H1 (cell line): Measurements from ENCODE around the gene TRIM45. TPM values are rescaled to one million over a fixed set of nuclear protein-coding genes. Genes with fewer than 3 reads are reported as not detected.

Source experiments
- CTCF ChIA-PET: fragments of 300-600 bp; sonication (Branson Sonifier 250); formaldehyde crosslinking; loops from one replicate; lab custom pipeline; 2021; ENCODE audit not compliant: partially characterized antibody; lab: Charles Lee
- POLR2A ChIA-PET: fragments of 300-600 bp; sonication (Branson Sonifier 250); formaldehyde crosslinking; loops from one replicate; lab custom pipeline; 2021; ENCODE audit warnings: inconsistent platforms; ENCODE audit not compliant: partially characterized antibody; lab: Charles Lee
- DNase-seq, 2 experiments: peaks; one replicate each; pipeline versions ENCODE4 v3.0.0 to v3.0.0-alpha.2; 2010 to 2022; ENCODE audit warnings: low spot score in 2 of 2, low read depth in 1 of 2, mixed read lengths in 1 of 2
- FAIRE-seq: peaks from 2 replicates; lab custom pipeline; 2011; peaks lifted over from hg19 to GRCh38; lab: Jason Lieb, UNC
- H2AFZ ChIP-seq: 2 replicates; pipeline ENCODE4 v1.8.1; 2012; ENCODE audit warnings: low read length, inconsistent platforms
- H2AK5ac ChIP-seq: 2 replicates; pipeline ENCODE4 v1.6.1; 2013; ENCODE audit warnings: low read depth, low read length
- H2BK120ac ChIP-seq: replicated peaks from 2 replicates; pipeline ENCODE3; 2013; ENCODE audit warnings: low read depth, low read length, inconsistent platforms
- H2BK12ac ChIP-seq: 2 replicates; pipeline ENCODE4 v1.6.1; 2013; ENCODE audit warnings: low read depth, low read length
- H2BK15ac ChIP-seq: 2 replicates; pipeline ENCODE4 v1.6.1; 2013; ENCODE audit warnings: low read length
- H2BK20ac ChIP-seq: 2 replicates; pipeline ENCODE4 v1.6.1; 2013; ENCODE audit warnings: low read length
- H2BK5ac ChIP-seq: 2 replicates; pipeline ENCODE4 v1.6.1; 2013; ENCODE audit warnings: low read depth, low read length
- H3K14ac ChIP-seq: 2 replicates; pipeline ENCODE4 v1.6.1; 2013; ENCODE audit warnings: inconsistent platforms; ENCODE audit not compliant: insufficient read length
- H3K18ac ChIP-seq: 2 replicates; pipeline ENCODE4 v1.6.1; 2013; ENCODE audit warnings: low read length; ENCODE audit errors: extremely low read depth
- H3K23ac ChIP-seq: 2 replicates; pipeline ENCODE4 v1.6.1; 2013; ENCODE audit warnings: inconsistent platforms; ENCODE audit not compliant: insufficient read length
- H3K23me2 ChIP-seq: 2 replicates; pipeline ENCODE4 v1.6.1; 2013; ENCODE audit warnings: low read depth, low read length
- H3K27ac ChIP-seq: 2 replicates; pipeline ENCODE4 v1.6.1; 2011; ENCODE audit warnings: low read depth, low read length, inconsistent platforms
- H3K27me3 ChIP-seq, 4 experiments: replicated peaks in 1 of 4; 1 replicate in 1 of 4; 2 replicates in 3 of 4; pipeline versions ENCODE4 v1.6.1 to v1.8.1; 2011 to 2013; ENCODE audit warnings: low read length in 3 of 4, mild to moderate bottlenecking in 3 of 4, inconsistent platforms in 2 of 4, mixed read lengths in 2 of 4, moderate library complexity in 1 of 4; ENCODE audit not compliant: control insufficient read depth in 3 of 4, insufficient read depth in 3 of 4; ENCODE audit errors: extremely low read depth in 1 of 4
- H3K36me3 ChIP-seq, 4 experiments: 2 replicates each; pipeline versions ENCODE4 v1.6.1 to v1.8.1; 2011 to 2013; ENCODE audit warnings: mild to moderate bottlenecking in 4 of 4, low read length in 3 of 4, moderate library complexity in 2 of 4, control low read depth in 1 of 4, inconsistent platforms in 1 of 4; ENCODE audit not compliant: insufficient read depth in 4 of 4, control insufficient read depth in 2 of 4
- H3K4ac ChIP-seq: replicated peaks from 2 replicates; pipeline ENCODE3; 2013; ENCODE audit warnings: low read length, low read depth, mixed read lengths, inconsistent platforms; ENCODE audit not compliant: insufficient read length
- H3K4me1 ChIP-seq, 4 experiments: replicated peaks in 1 of 4; 1 replicate in 1 of 4; 2 replicates in 3 of 4; pipeline versions ENCODE4 v1.6.1 to v1.8.1; 2011 to 2013; ENCODE audit warnings: low read length in 3 of 4, inconsistent platforms in 2 of 4, mixed read lengths in 1 of 4; ENCODE audit not compliant: insufficient read depth in 4 of 4, control insufficient read depth in 3 of 4
- H3K4me2 ChIP-seq, 2 experiments: 2 replicates each; pipeline versions ENCODE4 v1.6.1 to v1.8.1; 2011 to 2013; ENCODE audit warnings: low read depth in 2 of 2, low read length in 2 of 2, control low read depth in 1 of 2, inconsistent platforms in 1 of 2, mild to moderate bottlenecking in 1 of 2; ENCODE audit not compliant: insufficient read depth in 1 of 2
- H3K4me3 ChIP-seq, 4 experiments: fragments of 200-600, 300-600 bp in 1 of 4; sonication (generic), shearing (Covaris generic), sonication (Bioruptor Twin) in 1 of 4; 2 replicates each; pipeline versions ENCODE4 v1.5.1 to v1.8.1; 2011 to 2016; ENCODE audit warnings: low read length in 4 of 4, low read depth in 3 of 4, control low read depth in 2 of 4, inconsistent platforms in 2 of 4, mild to moderate bottlenecking in 2 of 4, mixed read lengths in 1 of 4, moderate library complexity in 1 of 4; ENCODE audit not compliant: insufficient read depth in 2 of 4; ENCODE audit errors: extremely low read depth in 1 of 4
- H3K56ac ChIP-seq: replicated peaks from 2 replicates; pipeline ENCODE3; 2013; ENCODE audit warnings: low read depth, mild to moderate bottlenecking, mixed read lengths, low read length, inconsistent platforms; ENCODE audit not compliant: insufficient read length
- H3K79me1 ChIP-seq: 2 replicates; pipeline ENCODE4 v1.6.1; 2013; ENCODE audit warnings: low read depth, low read length, control low read depth
- H3K79me2 ChIP-seq, 2 experiments: 2 replicates each; pipeline versions ENCODE4 v1.6.1 to v1.8.1; 2012 to 2013; ENCODE audit warnings: low read length in 2 of 2, mild to moderate bottlenecking in 2 of 2, inconsistent platforms in 1 of 2; ENCODE audit not compliant: insufficient read depth in 2 of 2, control insufficient read depth in 1 of 2
- H3K9ac ChIP-seq, 4 experiments: replicated peaks in 1 of 4; 1 replicate in 1 of 4; 2 replicates in 3 of 4; pipeline versions ENCODE4 v1.6.1 to v1.8.1; 2011 to 2013; ENCODE audit warnings: low read depth in 3 of 4, low read length in 3 of 4, control low read depth in 2 of 4, mild to moderate bottlenecking in 2 of 4, moderate library complexity in 2 of 4, inconsistent platforms in 1 of 4; ENCODE audit errors: extremely low read depth in 1 of 4
- H3K9me3 ChIP-seq, 2 experiments: 2 replicates each; pipeline versions ENCODE4 v1.6.1 to v1.8.1; 2012 to 2013; ENCODE audit warnings: mild to moderate bottlenecking in 2 of 2, moderate library complexity in 2 of 2, control low read depth in 1 of 2, inconsistent platforms in 1 of 2, low read depth in 1 of 2, low read length in 1 of 2, mixed read lengths in 1 of 2; ENCODE audit not compliant: insufficient read depth in 2 of 2
- H4K20me1 ChIP-seq, 2 experiments: replicated peaks in 1 of 2; 2 replicates each; pipeline versions ENCODE3 to v1.8.1; 2011 to 2013; ENCODE audit warnings: inconsistent platforms in 2 of 2, low read length in 2 of 2, mild to moderate bottlenecking in 1 of 2; ENCODE audit not compliant: insufficient read depth in 2 of 2, control insufficient read depth in 1 of 2
- H4K5ac ChIP-seq: 2 replicates; pipeline ENCODE4 v1.6.1; 2013; ENCODE audit warnings: low read length, low read depth, mixed read lengths, inconsistent platforms; ENCODE audit not compliant: insufficient read length
- H4K8ac ChIP-seq: 2 replicates; pipeline ENCODE4 v1.8.0; 2013; ENCODE audit warnings: mild to moderate bottlenecking, moderate library complexity, low read length, inconsistent platforms; ENCODE audit not compliant: insufficient read depth; ENCODE audit errors: extremely low read depth
- H4K91ac ChIP-seq: replicated peaks from 2 replicates; pipeline ENCODE3; 2013; ENCODE audit warnings: low read length, mixed read lengths, inconsistent platforms; ENCODE audit not compliant: insufficient read length
- CTBP2 ChIP-seq: IDR thresholded peaks from 2 replicates; pipeline ENCODE4 v1.7.0; 2011; ENCODE audit warnings: borderline replicate concordance, mild to moderate bottlenecking, moderate library complexity, mixed read lengths, low read length; ENCODE audit not compliant: insufficient read depth, insufficient read length
- PHF8 ChIP-seq: fragments of 200-600 bp; sonication (generic); conservative IDR thresholded peaks from 2 replicates; pipeline ENCODE4 v1.7.1; 2012; ENCODE audit warnings: low read depth, mild to moderate bottlenecking, inconsistent platforms, low read length, moderate library complexity
- WGBS, 2 experiments: shearing (Covaris generic) in 1 of 2; methylation state at CpG; one replicate each; pipeline versions ENCODE4 v1.1.6 to v1.1.7; 2013 to 2015; ENCODE audit warnings: low lambda C conversion rate in 2 of 2, mixed read lengths in 2 of 2, inconsistent platforms in 1 of 2, low coverage in 1 of 2, missing lambda C conversion rate in 1 of 2; ENCODE audit not compliant: insufficient replicate concordance in 2 of 2, insufficient coverage in 1 of 2, insufficient read length in 1 of 2; ENCODE audit errors: extremely low coverage in 1 of 2, missing lambda C conversion rate in 1 of 2; 5-methylcytosine and 5-hydroxymethylcytosine counted together
- polyA plus RNA-seq, 7 experiments: library from polyadenylated mRNA; depleted of rRNA in 3 of 7; stranded (reverse) in 5 of 7; unstranded in 2 of 7; fragments of >200 nt in 5 of 7; fragments of 200-250 nt in 2 of 7; gene quantifications; 1 replicate in 5 of 7; 2 replicates in 1 of 7; 4 replicates in 1 of 7; pipeline versions ENCODE4 v1.2.1 to v1.2.3, GENCODE V29; 2011 to 2013; ENCODE audit warnings: missing spikeins in 2 of 7, mixed read lengths in 2 of 7
- total RNA-seq: library from RNA; stranded (reverse); fragmentation: NEBNext Ultra II Directional; extraction: Animal tissue kit (Norgen Biotek cat#: 25700); gene quantifications from 2 replicates; pipeline ENCODE4 v1.2.1, GENCODE V29; 2021

The TRIM45 gene
- total and polyA plus RNA-seq, 2 of the 8 experiments (the other 6 are each of a cell fraction or from before 2014, with no cell fraction given), result 13.7 to 16.7 TPM

GRCh38 chr1:117098287-117098890, 23.2 kb downstream of the TRIM45 start:
- Histone ChIP-seq H2BK20ac (no peak overlapping the region), H3K23me2 (no peaks in the 10 kb centered on the region), H4K8ac (no peak overlapping the region), H3K4me3 (no peak overlapping the region), H4K20me1 (peaks cover 0 to 2% of the 10 kb centered on the region in 2 experiments), H3K27ac (no peak overlapping the region), H3K79me2 (no peaks in the 10 kb centered on the region), H3K4me2 (no peak overlapping the region), H3K14ac (no peak overlapping the region), H2AK5ac (no peak overlapping the region), H3K27me3 (no peaks in the 10 kb centered on the region), H3K9ac (no peak overlapping the region), H3K18ac (no peak overlapping the region), H3K79me1 (no peaks in the 10 kb centered on the region), H3K36me3 (peaks cover 42 to 86% (median 76%) of the 10 kb centered on the region in 4 experiments), H4K91ac (no peak overlapping the region), H2BK120ac (no peak overlapping the region), H3K4me1 (no peaks in the 10 kb centered on the region; a peak in 1 of 7 replicates), H2BK12ac (no peak overlapping the region), H2BK5ac (no peak overlapping the region), H2BK15ac (no peak overlapping the region), H3K23ac (no peak overlapping the region), H4K5ac (no peak overlapping the region), H3K4ac (no peak overlapping the region), H3K9me3 (no peaks in the 10 kb centered on the region), H2AFZ (no peak overlapping the region), H3K56ac (no peak overlapping the region)
- FAIRE-seq (no peak), DNase-seq (no peak)
- CTCF ChIA-PET, result interaction anchor here (0.9 to 1.2 kb wide), 5 partner anchors 14 to 188 kb away, joined by 3 read pairs; no protein-coding TSS in a partner anchor
- 91% methylated on average over 4 of the region's 4 CpGs; no CpG with 5 or more reads in 1 of the 2 experiments for WGBS, 2 experiments
- POLR2A ChIA-PET, result interaction anchor here (1.1 to 1.2 kb wide), 2 partner anchors 12 to 188 kb away, joined by 3 to 4 read pairs; no protein-coding TSS in a partner anchor
- TF ChIP-seq PHF8, result no peak
- no peak for TF ChIP-seq CTBP2
